PC-9 (cell line): Measurements from ENCODE around the gene CPLANE1.

Source experiments
- CTCF ChIP-seq: fragments of 200-600 bp; sonication (generic); conservative IDR thresholded peaks from 2 replicates; pipeline ENCODE4 v1.6.1; 2017; ENCODE audit warnings: mixed run types, antibody characterized with exemption, mild to moderate bottlenecking, moderate library complexity
- EZH2 ChIP-seq: fragments of 200-600 bp; sonication (generic); IDR thresholded peaks from 2 replicates; pipeline ENCODE4 v1.8.0; 2017; ENCODE audit warnings: antibody characterized with exemption, low read depth

GRCh38 chr5:37064442-37064841, 184.7 kb downstream of the CPLANE1 start:
- no peak for TF ChIP-seq CTCF
- TF ChIP-seq EZH2 = no peak
